C4-2B (cell line): ENCODE results near the gene ABHD17C.

Experiments
- H3K27ac ChIP-seq: fragments of 450-650 bp; 2 replicates; pipeline ENCODE4 v1.5.1; 2017
- CTCF ChIP-seq: fragments of 450-650 bp; conservative IDR thresholded peaks from 2 replicates; pipeline ENCODE4 v1.5.1; 2017; ENCODE audit warnings: mild to moderate bottlenecking
- ZFX ChIP-seq: fragments of 450-650 bp; IDR thresholded peaks from 2 replicates; pipeline ENCODE4 v1.6.1; 2017

Gene ABHD17C

GRCh38 chr15:80785335-80785734 lies 90.2 kb downstream of the ABHD17C start:
- H3K27ac ChIP-seq: no peak overlapping the region
- TF ChIP-seq ZFX (no peak), CTCF (no peak)

GRCh38 chr15:80785811-80786354 lies 90.8 kb downstream of the ABHD17C start:
- H3K27ac ChIP-seq: no peak overlapping the region
- no peak for TF ChIP-seq CTCF
- no peak for TF ChIP-seq ZFX

- TF ChIP-seq ZFX: no peak
- TF ChIP-seq CTCF: no peak
These were observed 92.2 kb downstream of the ABHD17C start for GRCh38 chr15:80787316-80787715.

GRCh38 chr15:80788536-80788935 lies 93.4 kb downstream of the ABHD17C start:
- H3K27ac ChIP-seq: no peak overlapping the region
- TF ChIP-seq CTCF (no peak), ZFX (no peak)

More at GRCh38 chr15:80787316-80787715, 92.2 kb downstream of the ABHD17C start:
- H3K27ac ChIP-seq: no peak overlapping the region

GRCh38 chr15:80789296-80789695 lies 94.2 kb downstream of the ABHD17C start:
- TF ChIP-seq ZFX (no peak), CTCF (no peak)

GRCh38 chr15:80789796-80790195 lies 94.7 kb downstream of the ABHD17C start:
- H3K27ac ChIP-seq: no peak overlapping the region
- TF ChIP-seq ZFX (no peak), CTCF (no peak)

More at GRCh38 chr15:80789296-80789695, 94.2 kb downstream of the ABHD17C start:
- H3K27ac ChIP-seq: no peak overlapping the region

- TF ChIP-seq CTCF: no peak
- TF ChIP-seq ZFX: no peak
- H3K27ac ChIP-seq: no peak overlapping the region
These were observed 95.1 kb downstream of the ABHD17C start for GRCh38 chr15:80790236-80790635.
